Vagina (tissue), 2 donors: ENCODE results near the gene NRXN3.

Experiments
- CTCF ChIP-seq, 3 experiments: fragments of 450-650 bp in 2 of 3; fragments of 200-600 bp in 1 of 3; sonication (generic) in 1 of 3; IDR thresholded peaks; one replicate each; pipeline ENCODE4 v1.5.1; 2017 to 2019; ENCODE audit warnings: antibody characterized with exemption in 3 of 3, mild to moderate bottlenecking in 2 of 3, moderate library complexity in 2 of 3
- POLR2A ChIP-seq, 2 donors: fragments of 450-650 bp; IDR thresholded peaks; one replicate each; pipeline ENCODE4 v1.6.1; 2017; ENCODE audit warnings: antibody characterized with exemption in 2 of 2, mild to moderate bottlenecking in 2 of 2, moderate library complexity in 2 of 2
- POLR2AphosphoS5 ChIP-seq, 2 donors: sonication (generic); formaldehyde crosslinking; IDR thresholded peaks; one replicate each; pipeline ENCODE4 v1.9.0; 2017; ENCODE audit warnings: antibody characterized with exemption in 2 of 2, mild to moderate bottlenecking in 2 of 2, low read depth in 1 of 2; ENCODE audit not compliant: insufficient read depth in 1 of 2

DNA sequence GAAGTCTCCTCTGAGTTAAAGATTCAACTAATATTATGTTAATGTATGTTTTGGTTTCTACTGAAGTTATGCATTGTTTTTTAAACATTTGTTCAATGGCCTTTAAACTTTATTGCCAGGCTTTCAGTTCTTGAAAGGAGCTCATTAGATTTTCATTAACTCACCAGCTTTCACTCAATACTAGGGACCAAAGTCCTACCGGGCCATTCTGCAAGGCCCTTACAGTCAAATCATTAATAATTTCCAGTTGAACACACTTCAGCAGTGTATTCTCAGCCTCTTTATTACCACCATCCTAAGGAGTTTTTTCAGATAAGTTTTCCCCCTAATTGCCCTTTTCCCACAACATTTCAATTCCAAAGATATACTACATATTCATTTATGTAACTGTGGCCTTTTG lies 1631.9 kb downstream of the NRXN3 start:
- TF ChIP-seq CTCF (IDR thresholded peaks at IDR 0.05) (no peak), POLR2A (IDR thresholded peaks at IDR 0.05) (no peak), POLR2AphosphoS5 (IDR thresholded peaks at IDR 0.05; ENCODE audit: insufficient read depth in 1 of 2, low read depth in 1 of 2) (no peak)
